ENCODE data around the gene GJB5.

GRCh38 chr1:34714386-34714785 lies 40.5 kb upstream of the GJB5 start:
- TF ChIP-seq JUND (IDR thresholded peaks at IDR 0.05; ENCODE audit: low read depth, low read length) (no peak), RCOR1 (conservative IDR thresholded peaks at IDR 0.05; ENCODE audit: low read depth, low read length) (no peak)

Data from GM12878 (cell line).